GM12891 (cell line): ENCODE data around the gene LMCD1.

Experiments
- POLR2A ChIP-seq: IDR thresholded peaks from 2 replicates; pipeline ENCODE4 v1.6.1; 2011; ENCODE audit warnings: low read depth, low read length, control low read depth
- POLR2AphosphoS5 ChIP-seq: IDR thresholded peaks from 2 replicates; pipeline ENCODE4 v1.6.1; 2011; ENCODE audit warnings: low read depth, low read length, control low read depth
- POU2F2 ChIP-seq: IDR thresholded peaks from 2 replicates; pipeline ENCODE4 v1.6.1; 2011; ENCODE audit warnings: low read depth, mild to moderate bottlenecking, control low read depth, low read length, moderate library complexity
- TAF1 ChIP-seq: IDR thresholded peaks from 2 replicates; pipeline ENCODE4 v1.6.1; 2011; ENCODE audit warnings: low read depth, low read length, control low read depth

GRCh38 chr3:8559351-8559750 lies 57.7 kb downstream of the LMCD1 start:
- no peak for TF ChIP-seq POLR2A
- TF ChIP-seq POLR2AphosphoS5: no peak
- TF ChIP-seq TAF1: no peak
- TF ChIP-seq POU2F2: no peak
